Astrocyte of the cerebellum (primary cell): Measurements from ENCODE around the gene GAK.

ENCODE experiments used
- DNase-seq: peaks from one replicate; pipeline ENCODE4 v3.0.0-alpha.2; 2011; ENCODE audit warnings: low read depth
- H3K4me3 ChIP-seq: 2 replicates; pipeline ENCODE4 v1.5.1; 2011; ENCODE audit warnings: mild to moderate bottlenecking, low read depth, low read length, moderate library complexity
- CTCF ChIP-seq: IDR thresholded peaks from 2 replicates; pipeline ENCODE4 v1.5.1; 2012; ENCODE audit warnings: low read length, low read depth, moderate library complexity, mild to moderate bottlenecking; ENCODE audit errors: missing control alignments
- in situ Hi-C: cut with HindIII; loops from 2 replicates; pipeline ENCODE4 v1.10.0; 2017; ENCODE audit warnings: low sequenced_read_pairs

GAK gene

DNA sequence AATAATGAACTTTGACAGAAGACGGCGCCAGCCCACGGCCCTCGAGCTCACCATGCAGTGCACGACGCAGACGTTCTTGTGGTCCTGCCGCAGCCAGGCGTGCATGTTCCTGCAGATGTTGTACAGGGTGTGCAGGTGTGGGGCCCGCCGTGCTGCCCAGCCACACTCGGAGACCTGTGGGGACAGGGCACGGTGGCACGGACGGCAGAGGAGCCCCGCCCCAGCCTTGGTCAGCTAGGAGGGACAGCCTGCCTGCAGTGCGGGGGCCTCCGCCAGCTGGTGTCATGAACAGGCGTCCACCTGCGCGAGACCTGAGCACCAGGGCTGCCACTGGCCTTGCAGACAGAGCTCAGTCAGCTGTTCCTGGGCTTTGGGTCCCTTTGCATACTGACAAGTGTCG lies 49.5 kb downstream of the GAK start:
- no peak for DNase-seq

DNA sequence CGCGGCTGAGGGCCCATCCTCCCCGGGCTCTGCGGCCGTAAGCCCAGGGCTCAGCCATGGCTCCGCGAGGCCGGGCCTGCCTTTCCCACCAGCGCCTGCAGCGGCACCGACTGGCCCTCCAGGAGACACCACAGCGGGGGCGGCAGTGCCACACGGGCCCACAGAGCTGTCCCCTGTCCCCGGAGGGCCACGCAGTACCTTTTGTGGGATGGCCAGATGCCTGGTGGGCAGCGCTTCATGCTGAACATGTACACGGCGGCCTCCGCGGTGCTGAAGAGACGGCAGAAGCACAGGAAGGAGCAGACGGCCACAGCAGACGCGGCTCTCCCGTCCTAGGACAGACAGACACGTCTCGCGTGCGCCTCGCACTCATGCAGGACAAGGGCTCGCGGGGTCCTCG lies 50.4 kb downstream of the GAK start:
- H3K4me3 ChIP-seq, result no peak overlapping the region
- no peak for DNase-seq
- in situ Hi-C loops, result no loop called here
- no peak for TF ChIP-seq CTCF

More for the DNA sequence above, 49.5 kb downstream of the GAK start:
- no peak overlapping the region for H3K4me3 ChIP-seq
- no peak for TF ChIP-seq CTCF
- in situ Hi-C loops, result no loop called here

GRCh38 chr4:880684-881405 lies 51.3 kb downstream of the GAK start:
- in situ Hi-C loops, result no loop called here
- no peak for TF ChIP-seq CTCF
- no peak overlapping the region for H3K4me3 ChIP-seq

DNA sequence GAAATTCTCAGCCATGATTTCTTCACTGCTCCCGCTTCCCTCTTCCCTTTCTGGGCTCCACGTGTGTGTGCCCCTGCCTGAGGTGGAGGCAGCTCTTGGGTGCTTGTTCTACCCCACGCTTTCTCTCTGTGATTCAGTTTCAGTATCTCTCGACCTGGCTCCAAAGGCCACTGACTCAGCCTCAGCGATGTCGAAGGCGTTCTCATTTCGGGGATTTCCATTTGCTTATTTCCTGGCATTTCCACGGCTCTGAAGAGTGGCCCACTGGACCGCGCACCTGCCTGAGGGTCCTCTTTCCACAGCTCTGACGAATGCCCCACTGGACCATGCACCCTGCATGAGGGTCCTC lies 52.4 kb downstream of the GAK start:
- no peak for DNase-seq
- in situ Hi-C loops, result no loop called here
- H3K4me3 ChIP-seq, result no peak overlapping the region
- no peak for TF ChIP-seq CTCF

More at GRCh38 chr4:880684-881405, 51.3 kb downstream of the GAK start:
- no peak for DNase-seq

DNA sequence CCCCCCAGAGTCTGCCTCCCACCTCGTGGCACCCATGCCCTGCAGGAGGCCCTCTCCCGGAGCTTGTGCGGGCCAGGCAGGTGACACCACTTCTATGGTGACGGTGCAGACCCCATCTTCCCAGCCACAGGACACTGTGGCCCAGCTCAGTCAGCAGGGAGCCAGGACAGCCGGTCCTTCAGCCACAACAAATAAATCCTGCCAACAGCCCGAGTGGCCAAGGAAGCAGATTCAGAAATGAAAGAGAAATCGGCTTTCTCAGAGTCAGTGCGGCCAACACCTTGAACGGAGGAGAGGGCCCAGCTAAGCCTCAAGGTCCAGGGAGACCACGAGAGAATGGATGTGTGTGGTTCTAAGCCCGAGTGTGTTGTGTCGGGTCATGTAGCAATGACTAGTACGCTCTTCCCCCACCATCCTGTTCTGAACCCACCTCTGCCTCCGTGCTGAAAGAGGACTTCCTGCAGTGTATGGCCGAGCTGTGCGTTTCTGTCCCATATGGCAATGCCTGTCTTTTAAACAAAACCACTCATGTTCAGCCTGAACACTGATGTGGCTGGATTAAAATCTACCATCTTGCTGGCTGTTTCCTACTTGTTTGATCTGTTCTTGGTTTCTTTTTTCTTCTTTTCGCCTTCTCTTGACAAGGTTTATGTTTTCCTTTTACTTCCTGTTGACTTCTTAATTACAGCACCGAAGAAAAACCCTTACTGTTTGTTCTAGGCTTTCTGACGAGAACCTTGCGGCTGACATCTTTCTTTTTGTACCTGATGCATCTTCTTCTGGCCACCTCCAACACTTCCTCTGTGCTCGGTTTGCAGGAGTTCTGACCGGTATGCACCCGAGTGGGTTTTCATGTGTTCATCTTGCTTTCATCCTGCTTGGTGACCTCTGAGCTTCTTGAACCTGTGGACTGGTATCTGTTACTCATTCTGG lies 53.1 kb downstream of the GAK start:
- in situ Hi-C loops, result no loop called here
- H3K4me3 ChIP-seq, result no peak overlapping the region
- DNase-seq, result no peak
- no peak for TF ChIP-seq CTCF

DNA sequence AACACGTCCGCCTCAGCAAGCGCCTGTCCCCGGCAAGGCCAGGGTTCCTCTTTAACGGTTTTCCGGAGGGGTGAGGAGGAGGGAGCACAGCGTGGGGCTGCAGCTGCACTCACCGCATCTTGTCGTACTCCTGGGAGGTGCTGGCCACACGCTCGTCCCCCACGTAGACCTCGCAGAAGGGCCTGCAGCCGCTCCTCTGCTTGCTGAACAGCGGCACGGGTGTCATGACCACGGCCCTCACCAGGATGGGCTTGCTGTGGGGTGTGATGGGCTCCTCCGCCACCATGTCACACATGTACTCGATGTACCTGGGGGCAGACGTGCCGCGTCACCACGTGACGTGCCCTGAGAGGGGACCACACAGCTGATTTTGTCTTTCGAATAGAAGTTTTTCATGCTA lies 54.6 kb downstream of the GAK start:
- no peak for DNase-seq
- no peak for TF ChIP-seq CTCF

More for the DNA sequence above, 54.6 kb downstream of the GAK start:
- in situ Hi-C loops, result no loop called here
- no peak overlapping the region for H3K4me3 ChIP-seq
